NCI-H1092 treated with DMSO at 0.1 percent for 48 hours (cell line): Measurements from ENCODE around the gene GDPD5.

ENCODE experiments used
- DNase-seq: peaks from one replicate; lab custom pipeline; 2025; lab: John Stamatoyannopoulos, UW

GDPD5 gene

DNA sequence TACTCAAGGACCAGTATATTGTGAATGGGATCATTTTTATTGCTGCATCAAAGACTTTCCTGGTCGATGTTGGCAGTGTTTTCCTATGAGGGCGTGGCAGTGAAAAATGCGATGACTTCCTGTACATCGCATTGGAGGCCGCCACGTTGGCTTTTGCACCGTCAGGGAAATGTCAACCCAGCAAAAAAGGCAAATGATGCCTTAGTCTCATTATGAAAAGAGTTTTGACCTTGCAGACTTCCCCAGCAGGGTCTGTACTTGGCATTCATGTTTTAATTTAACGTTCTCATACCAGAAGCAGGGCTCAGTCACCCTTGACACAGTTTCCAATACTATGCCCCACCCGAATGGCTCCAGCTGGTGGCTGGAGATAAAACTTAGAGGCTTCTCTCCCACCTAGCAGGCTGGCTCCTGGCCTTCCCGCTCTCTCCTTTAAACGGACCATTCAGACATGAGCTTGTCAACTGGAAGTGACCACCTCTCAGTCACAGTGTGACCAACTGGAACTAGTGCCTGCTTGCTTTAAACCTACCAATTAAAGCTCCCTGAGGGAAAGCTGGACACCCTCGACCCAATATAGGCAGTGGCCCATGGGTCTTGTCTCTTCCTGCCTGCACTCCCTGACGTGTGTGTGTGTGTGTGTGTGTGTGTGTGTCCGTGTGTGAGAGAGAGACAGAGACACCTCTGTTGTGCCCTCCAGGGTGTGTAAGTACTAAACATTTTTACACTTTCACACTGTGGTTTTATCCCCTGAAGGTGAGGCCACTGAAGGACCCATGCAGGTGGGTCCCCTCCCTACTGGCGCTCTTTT lies 8.7 kb upstream of the GDPD5 start:
- DNase-seq = no peak

DNA sequence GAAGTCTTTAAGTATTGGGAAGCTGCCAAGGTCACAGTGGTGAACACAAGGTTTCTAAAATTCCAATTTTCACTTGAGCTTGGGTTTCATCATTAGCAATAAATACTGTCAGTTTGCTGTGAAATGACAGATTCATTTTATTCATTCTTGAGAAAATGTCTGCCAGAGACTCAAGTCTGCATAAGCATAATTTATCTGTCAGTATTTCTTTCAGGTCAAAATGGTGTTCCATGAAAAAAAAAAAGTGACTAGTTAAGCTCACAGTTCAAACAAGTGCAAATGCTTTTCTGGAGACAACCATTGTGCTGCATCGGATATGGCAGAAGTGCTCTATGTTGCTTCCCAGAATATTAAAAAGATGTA lies 8.1 kb upstream of the GDPD5 start:
- no peak for DNase-seq

- peak; percentile 66 for DNase-seq
Observed at GRCh38 chr11:75532200-75533048, 6.7 kb upstream of the GDPD5 start.

GRCh38 chr11:75531325-75531724 lies 5.6 kb upstream of the GDPD5 start:
- no peak for DNase-seq

DNA sequence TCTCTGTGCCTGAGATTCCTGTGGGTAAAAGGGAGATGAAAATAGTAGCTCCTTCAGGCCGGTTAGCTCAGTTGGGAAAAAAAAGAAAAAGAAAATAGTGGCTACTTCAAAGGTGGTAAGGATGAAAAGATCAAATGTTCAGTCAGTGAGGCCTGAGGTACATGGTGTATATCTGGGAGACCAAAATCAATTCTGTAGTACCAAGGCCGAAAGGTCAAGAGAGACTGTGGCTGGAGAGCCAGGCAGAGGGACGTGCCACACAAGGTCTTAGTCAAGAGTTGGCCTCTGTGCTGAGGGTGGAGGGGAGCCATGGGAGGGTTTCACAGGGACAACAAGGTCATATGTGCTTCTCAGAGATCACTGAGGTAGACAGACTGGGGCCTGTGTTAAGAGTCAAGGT lies 4.8 kb upstream of the GDPD5 start:
- DNase-seq = no peak

DNA sequence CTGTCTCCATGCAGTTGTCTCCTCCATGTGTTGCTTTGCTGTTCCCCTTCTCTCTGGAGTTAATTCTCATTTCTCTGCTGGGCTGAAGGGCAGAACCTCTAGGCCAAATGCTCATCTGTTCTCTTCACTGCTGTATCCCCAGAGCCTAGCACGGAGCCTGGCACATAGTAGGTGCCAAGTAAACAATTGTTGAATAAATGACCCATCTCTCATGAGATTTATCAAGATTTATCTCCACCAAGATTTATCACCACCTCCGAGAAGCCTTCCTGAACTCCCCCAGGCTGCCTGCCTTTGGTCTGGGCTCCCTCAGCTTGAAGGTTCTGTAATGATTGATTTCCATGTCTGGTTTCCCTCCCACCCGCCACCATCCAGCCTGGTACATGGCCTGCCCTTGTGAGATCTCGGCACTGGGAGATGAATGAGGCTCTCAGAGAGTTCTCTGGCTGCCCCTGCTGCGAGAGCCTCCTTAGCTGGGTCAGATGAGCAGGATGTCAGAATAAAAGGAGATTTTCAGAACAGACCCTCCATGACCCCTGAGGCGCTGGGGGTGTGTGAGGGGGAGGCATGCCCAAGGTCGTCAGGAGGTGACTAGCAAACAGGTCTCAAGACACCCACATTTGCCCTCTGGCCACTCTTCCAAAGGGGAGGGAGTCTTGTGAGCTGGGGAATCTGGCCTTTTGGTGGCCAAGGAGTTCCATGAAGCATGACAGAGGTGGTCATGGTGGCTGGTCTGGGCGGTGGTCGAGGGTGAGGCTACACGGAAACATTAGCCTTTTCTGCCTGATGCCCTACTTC lies 2.4 kb upstream of the GDPD5 start:
- DNase-seq = no peak

- no peak for DNase-seq
Observed at GRCh38 chr11:75527130-75527529, 1.4 kb upstream of the GDPD5 start.

GRCh38 chr11:75526192-75526541 lies 426 bp upstream of the GDPD5 start:
- no peak for DNase-seq

- DNase-seq = no peak
Observed at GRCh38 chr11:75524665-75525432, 892 bp downstream of the GDPD5 start.

GRCh38 chr11:75523811-75524664 lies 1.7 kb downstream of the GDPD5 start:
- DNase-seq = no peak

- DNase-seq = no peak
Observed at GRCh38 chr11:75523189-75523588, 2.6 kb downstream of the GDPD5 start.

DNA sequence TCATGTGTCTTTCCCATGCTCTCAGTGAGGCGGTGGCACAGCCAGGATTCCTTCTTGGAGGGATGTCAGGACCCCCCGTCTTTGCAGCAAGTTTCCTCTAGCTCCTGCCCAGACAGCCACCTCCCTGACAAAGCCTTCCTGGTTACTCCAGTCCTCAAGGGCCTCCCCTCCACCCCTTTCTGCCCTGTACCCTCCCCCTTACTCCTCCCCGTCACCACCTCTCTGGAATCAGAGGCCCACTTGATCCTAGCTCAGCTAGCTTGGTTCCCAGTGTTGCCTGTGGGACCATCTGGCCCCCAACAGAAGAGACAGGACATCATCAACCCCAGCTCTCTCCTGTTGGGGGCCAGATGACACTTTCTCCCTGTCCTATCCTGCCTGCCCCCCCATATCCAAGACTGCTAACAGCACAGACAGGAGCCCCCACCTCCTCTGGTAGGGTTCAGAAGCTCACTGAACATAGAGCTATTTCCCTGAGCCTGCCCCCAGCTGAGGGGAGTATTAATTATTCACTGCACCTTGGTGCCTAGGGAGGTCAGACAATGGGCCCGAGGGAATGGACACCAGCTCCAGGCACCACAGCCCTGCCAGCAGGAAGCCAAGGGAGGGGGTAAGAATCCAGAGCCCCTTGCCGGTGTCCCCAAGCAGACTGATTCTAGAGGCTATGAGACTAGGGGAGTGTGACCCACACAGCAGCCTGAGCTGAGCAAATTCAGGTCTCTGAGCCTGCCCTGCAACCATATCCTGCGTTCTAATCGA lies 3.3 kb downstream of the GDPD5 start:
- no peak for DNase-seq

GRCh38 chr11:75520688-75521087 lies 5.1 kb downstream of the GDPD5 start:
- DNase-seq = no peak

GRCh38 chr11:75518771-75519653 lies 6.7 kb downstream of the GDPD5 start:
- no peak for DNase-seq

- no peak for DNase-seq
Observed at GRCh38 chr11:75518204-75518549, 7.6 kb downstream of the GDPD5 start.

DNA sequence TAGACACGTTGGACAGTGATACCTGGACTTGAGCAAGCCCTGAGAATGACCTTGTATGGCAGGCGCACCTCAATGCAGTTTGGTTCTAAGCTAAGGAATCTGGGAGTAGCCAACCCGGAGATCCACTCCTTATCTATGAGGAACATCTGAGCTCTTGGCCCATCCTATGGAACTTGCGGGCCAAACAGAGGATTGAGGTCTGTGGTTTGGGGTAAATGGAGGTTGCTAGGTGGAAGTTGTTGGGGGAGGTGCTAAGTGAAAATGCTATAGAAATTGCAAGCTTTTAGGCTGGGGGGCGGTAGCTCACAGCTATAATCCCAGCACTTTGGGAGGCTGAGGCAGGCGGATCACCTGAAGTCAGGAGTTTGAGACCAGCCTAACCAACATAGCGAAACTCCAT lies 8.9 kb downstream of the GDPD5 start:
- no peak for DNase-seq

DNA sequence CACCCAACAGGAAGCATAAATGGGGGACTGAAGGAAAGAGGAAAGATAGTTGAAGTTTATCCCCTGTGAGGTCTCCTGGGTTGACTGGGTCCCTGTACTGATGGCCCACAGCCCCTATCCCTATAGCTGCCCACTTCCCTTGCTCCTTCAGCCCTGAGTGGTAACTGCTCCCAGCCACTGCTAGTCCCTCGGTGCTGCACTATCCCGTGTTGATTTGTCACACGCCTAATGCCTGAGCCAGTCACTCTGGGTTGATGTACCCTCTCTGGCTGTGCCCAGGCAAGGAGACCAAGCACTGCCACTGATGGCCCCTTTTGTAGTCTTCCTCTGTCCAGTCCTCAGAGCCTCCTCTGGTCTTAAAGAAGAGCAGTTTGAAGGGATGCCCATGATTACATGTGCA lies 9.6 kb downstream of the GDPD5 start:
- DNase-seq = no peak

DNA sequence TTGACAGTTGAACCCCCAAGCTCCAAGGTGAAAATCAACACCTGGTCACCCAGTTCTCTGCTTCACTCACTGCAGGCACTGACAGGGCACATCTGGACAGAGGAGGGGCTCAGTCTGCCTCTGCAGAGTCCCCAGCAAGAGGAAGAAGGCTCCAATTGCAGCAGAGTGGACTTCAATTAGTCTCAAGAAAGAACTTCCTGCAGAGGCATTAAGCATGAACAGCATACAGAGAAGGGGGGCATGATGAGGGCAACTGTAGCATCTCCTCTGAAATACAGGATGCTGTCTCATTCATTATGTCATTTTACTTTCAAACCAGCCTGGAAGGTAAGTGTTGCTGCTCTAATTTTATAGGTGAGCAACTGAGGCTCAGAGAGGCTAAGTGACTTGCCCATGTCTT lies 11.1 kb downstream of the GDPD5 start:
- DNase-seq = no peak

DNA sequence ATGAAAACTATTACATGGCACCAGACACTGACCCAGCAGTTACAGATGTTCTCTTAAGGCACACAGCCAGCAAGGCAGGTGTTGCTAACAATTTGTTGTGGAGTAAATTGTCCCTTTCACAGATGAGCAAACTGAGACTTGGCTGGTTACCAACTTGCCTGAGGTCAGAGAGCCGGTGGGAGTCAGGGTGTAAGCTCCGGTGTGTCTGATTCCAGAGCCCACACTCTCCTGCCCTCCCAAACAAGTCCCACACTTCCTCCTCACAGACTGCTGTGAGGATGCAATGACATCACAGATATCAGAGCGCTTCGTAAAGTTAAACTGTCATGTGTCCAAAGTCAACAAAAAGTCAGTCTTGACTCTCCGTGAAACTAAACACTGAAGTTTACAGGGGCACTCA lies 12.5 kb downstream of the GDPD5 start:
- DNase-seq = no peak

- DNase-seq = no peak
Observed at GRCh38 chr11:75510723-75511019, 15.1 kb downstream of the GDPD5 start.
